C4-2B (cell line): ENCODE results near the gene FAM20C.

Source experiments
- ZFX ChIP-seq: fragments of 450-650 bp; IDR thresholded peaks from 2 replicates; pipeline ENCODE4 v1.6.1; 2017
- TF ChIP-seq, protein P1 (sequence below): fragments of 450-650 bp; conservative IDR thresholded peaks from 2 replicates; pipeline ENCODE4 v1.5.1; 2017; ENCODE audit warnings: mild to moderate bottlenecking

DNA sequence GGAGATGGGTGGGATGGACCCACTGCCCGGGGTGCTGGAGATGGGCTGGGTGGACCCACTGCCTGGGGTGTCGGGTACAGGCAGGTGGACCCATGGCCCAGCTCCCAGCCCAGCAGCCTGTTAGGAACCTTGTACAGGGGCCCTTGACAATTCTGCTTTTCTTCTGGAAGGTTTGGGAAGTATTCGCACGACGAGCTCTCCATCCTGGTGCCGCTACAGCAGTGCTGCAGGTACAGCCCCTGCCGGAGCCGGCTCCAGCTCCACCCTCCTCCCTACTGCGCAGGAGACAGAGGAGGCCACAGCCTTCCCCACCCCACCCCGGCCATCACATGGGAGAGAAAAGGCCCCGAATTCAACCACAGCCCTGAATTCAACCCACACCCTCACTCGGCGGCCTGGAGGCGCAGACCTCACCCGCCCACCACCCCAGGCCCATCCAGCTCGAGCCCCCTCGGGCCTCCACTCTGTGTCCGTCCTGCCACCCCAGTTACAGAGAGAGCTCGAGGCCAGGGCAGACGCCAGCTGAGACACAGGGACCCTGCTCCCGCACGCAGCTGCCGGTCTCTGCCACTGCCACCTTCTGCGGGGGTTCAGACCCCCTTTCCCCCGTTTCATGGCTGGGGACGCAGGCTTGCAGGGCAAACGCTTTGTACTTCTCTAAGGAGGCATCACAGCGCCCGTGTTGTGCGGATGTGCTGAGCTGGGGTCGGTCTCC is 66.3 kb downstream of the FAM20C start:
- no peak for TF ChIP-seq ZFX
- TF ChIP-seq, protein P1, sequence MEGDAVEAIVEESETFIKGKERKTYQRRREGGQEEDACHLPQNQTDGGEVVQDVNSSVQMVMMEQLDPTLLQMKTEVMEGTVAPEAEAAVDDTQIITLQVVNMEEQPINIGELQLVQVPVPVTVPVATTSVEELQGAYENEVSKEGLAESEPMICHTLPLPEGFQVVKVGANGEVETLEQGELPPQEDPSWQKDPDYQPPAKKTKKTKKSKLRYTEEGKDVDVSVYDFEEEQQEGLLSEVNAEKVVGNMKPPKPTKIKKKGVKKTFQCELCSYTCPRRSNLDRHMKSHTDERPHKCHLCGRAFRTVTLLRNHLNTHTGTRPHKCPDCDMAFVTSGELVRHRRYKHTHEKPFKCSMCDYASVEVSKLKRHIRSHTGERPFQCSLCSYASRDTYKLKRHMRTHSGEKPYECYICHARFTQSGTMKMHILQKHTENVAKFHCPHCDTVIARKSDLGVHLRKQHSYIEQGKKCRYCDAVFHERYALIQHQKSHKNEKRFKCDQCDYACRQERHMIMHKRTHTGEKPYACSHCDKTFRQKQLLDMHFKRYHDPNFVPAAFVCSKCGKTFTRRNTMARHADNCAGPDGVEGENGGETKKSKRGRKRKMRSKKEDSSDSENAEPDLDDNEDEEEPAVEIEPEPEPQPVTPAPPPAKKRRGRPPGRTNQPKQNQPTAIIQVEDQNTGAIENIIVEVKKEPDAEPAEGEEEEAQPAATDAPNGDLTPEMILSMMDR = no peak
